ENCODE measurements around the gene ADAMTS2.

DNA sequence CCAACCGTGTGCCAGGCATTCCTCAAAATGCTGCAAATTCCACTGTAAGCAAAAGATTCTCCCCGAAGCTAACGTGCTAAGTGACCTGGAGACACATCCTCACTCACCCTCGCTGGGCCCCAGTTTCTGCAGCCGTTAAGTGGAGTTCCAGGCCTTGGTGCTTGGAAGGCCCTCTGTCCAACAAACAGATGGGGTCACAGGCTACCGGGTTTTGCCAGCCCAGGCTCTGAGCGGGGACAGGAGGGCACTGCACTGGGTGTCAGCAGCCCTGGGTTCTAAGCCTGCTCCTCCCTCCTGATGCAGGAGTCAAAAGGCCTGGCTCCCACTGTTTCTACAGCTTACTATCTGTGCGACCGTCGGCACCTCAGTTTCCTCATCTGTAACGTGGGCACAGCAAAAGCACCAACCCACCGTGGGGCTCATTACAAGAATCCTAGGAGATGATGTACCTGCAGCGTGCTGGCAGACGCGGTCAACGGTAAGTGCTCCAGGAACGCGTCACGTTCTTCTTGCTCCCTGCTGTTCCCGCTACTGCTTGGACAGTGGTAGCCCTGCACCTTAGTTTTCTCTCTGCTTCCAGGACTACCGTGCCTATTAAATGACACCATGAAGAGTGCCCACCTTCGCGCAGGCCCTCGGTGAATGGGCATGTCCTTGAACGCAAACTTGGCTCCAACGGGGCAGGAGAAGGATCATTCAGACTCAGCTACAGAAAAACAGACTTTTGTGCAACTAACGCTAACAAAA is 84.8 kb downstream of the ADAMTS2 start:
- no peak for TF ChIP-seq EZH2 (IDR thresholded peaks at IDR 0.05; ENCODE audit: low read length, unreplicated experiment)
- TF ChIP-seq, protein P1, sequence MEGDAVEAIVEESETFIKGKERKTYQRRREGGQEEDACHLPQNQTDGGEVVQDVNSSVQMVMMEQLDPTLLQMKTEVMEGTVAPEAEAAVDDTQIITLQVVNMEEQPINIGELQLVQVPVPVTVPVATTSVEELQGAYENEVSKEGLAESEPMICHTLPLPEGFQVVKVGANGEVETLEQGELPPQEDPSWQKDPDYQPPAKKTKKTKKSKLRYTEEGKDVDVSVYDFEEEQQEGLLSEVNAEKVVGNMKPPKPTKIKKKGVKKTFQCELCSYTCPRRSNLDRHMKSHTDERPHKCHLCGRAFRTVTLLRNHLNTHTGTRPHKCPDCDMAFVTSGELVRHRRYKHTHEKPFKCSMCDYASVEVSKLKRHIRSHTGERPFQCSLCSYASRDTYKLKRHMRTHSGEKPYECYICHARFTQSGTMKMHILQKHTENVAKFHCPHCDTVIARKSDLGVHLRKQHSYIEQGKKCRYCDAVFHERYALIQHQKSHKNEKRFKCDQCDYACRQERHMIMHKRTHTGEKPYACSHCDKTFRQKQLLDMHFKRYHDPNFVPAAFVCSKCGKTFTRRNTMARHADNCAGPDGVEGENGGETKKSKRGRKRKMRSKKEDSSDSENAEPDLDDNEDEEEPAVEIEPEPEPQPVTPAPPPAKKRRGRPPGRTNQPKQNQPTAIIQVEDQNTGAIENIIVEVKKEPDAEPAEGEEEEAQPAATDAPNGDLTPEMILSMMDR (conservative IDR thresholded peaks at IDR 0.05; ENCODE audit: low read depth, low read length) = no peak
- TF ChIP-seq EZH2phosphoT487 (IDR thresholded peaks at IDR 0.05; ENCODE audit: borderline replicate concordance, low read length) = no peak
